ENCODE results near the gene HRH3.

Gene HRH3

DNA sequence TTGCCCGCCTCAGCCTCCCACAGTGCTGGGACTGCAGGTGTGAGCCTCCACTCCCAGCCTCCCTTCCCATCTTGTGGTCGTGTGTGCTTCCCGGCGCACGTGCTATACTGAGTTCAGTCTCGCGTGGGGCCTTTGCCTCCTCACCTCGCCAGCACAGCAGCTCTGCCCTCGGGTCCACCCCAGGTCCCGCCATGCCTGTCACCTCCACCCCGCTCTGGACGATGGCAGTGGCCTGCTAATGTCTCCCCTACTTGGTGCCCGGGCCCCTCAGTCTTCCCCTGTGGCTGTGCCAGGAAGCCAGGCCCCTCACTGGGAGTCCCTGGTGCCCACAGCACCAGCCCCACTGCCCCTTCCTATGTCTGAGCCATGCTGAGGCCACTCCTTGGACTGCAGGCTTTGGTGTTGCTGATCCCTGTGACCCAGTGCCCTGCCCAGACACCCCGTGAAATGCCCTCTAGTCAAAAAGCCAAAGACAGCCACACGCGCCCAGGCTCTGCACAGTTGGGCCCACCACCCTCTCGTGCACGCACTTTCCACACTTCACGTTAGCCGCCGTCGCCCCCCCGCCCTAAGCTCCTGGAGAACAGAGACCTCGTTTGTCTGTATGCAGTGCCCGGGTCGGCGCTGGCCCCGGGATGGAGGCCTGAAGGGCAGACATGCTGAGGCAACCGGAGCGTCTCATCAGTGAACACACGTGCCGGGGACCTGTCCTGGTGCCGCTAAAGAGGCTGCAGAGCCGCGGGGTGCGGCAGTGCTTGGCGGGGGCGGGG is 14.3 kb downstream of the HRH3 start:
- H3K4me2 ChIP-seq (ENCODE audit: low read length), result no peak overlapping the region
- TF ChIP-seq, protein P1, sequence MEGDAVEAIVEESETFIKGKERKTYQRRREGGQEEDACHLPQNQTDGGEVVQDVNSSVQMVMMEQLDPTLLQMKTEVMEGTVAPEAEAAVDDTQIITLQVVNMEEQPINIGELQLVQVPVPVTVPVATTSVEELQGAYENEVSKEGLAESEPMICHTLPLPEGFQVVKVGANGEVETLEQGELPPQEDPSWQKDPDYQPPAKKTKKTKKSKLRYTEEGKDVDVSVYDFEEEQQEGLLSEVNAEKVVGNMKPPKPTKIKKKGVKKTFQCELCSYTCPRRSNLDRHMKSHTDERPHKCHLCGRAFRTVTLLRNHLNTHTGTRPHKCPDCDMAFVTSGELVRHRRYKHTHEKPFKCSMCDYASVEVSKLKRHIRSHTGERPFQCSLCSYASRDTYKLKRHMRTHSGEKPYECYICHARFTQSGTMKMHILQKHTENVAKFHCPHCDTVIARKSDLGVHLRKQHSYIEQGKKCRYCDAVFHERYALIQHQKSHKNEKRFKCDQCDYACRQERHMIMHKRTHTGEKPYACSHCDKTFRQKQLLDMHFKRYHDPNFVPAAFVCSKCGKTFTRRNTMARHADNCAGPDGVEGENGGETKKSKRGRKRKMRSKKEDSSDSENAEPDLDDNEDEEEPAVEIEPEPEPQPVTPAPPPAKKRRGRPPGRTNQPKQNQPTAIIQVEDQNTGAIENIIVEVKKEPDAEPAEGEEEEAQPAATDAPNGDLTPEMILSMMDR (IDR thresholded peaks at IDR 0.05; ENCODE audit: low read length), result no peak
- TF ChIP-seq EZH2 (IDR thresholded peaks at IDR 0.05; ENCODE audit: borderline replicate concordance, low read length), result no peak

DNA sequence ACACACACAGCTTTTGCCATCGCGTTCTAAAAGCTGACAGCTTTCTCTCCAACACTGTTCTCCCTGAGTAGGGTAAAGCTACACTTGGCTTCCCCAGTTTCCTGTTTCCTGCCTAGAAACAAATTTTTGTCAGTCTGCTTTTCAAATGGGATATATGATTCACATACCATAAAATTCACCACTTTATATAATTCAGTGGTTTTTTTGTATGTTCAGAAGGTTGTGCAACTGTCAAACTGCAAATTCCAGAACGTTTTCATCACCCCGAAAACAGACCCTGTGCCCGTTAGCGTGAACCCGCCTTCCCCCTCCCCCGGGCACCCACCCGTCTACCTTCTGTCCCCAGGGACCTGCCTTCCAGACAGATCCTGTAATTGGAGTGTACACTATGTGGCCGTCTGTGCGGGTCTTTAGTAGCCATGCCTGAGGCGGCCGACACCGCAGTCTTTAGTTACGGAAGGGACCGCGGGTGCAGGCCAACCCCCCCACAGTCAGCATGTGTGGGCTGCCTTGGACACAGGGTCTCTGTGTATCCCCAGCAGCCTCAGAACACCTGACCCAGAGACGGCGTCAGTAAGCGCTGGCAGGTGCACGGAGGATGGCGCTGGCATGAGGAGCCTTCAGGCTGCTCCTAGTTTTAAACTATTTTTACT is 16.6 kb downstream of the HRH3 start:
- H2AFZ ChIP-seq (ENCODE audit: low read length), result no peak overlapping the region
- no peak for TF ChIP-seq EZH2 (IDR thresholded peaks at IDR 0.05; ENCODE audit: borderline replicate concordance, low read length)
- TF ChIP-seq, protein P1 (IDR thresholded peaks at IDR 0.05; ENCODE audit: low read length), result no peak
- H3K4me2 ChIP-seq (ENCODE audit: low read length), result no peak overlapping the region
- H3K9me2 ChIP-seq (ENCODE audit: low read depth, low read length), result no peaks in the 10 kb centered on the region
- H3K27me3 ChIP-seq (ENCODE audit: insufficient read depth, low read length), result no peaks in the 10 kb centered on the region
- H3F3A ChIP-seq (ENCODE audit: insufficient read depth, low read length), result no peaks in the 10 kb centered on the region
- no peak overlapping the region for H3K27ac ChIP-seq (ENCODE audit: low read depth, low read length, poor library complexity, severe bottlenecking)
- no peaks in the 10 kb centered on the region for H4K20me1 ChIP-seq (ENCODE audit: insufficient read depth, low read length)
- no peaks in the 10 kb centered on the region for H3K9me3 ChIP-seq (ENCODE audit: low read length)
- H3K4me1 ChIP-seq (ENCODE audit: insufficient read depth, low read length, severe bottlenecking), result peaks cover 17% of the 10 kb centered on the region
- H3K36me3 ChIP-seq (ENCODE audit: insufficient read depth, low read length), result peaks cover 31% of the 10 kb centered on the region
- no peak overlapping the region for H3K4me3 ChIP-seq (ENCODE audit: low read depth, low read length, poor library complexity, severe bottlenecking)
- H3K9ac ChIP-seq (ENCODE audit: low read length), result no peak overlapping the region
- no peaks in the 10 kb centered on the region for H3K79me2 ChIP-seq (ENCODE audit: insufficient read depth, low read length)

More for the DNA sequence above, 14.3 kb downstream of the HRH3 start:
- Histone ChIP-seq H4K20me1 (ENCODE audit: insufficient read depth, low read length) (no peaks in the 10 kb centered on the region), H3K27ac (ENCODE audit: low read depth, low read length, poor library complexity, severe bottlenecking) (no peak overlapping the region), H3K9me2 (ENCODE audit: low read depth, low read length) (no peaks in the 10 kb centered on the region), H3K9ac (ENCODE audit: low read length) (no peak overlapping the region), H3K27me3 (ENCODE audit: insufficient read depth, low read length) (no peaks in the 10 kb centered on the region), H3K36me3 (ENCODE audit: insufficient read depth, low read length) (peaks cover 12% of the 10 kb centered on the region), H3K9me3 (ENCODE audit: low read length) (no peaks in the 10 kb centered on the region), H3K4me3 (ENCODE audit: low read depth, low read length, poor library complexity, severe bottlenecking) (no peak overlapping the region), H3K4me1 (ENCODE audit: insufficient read depth, low read length, severe bottlenecking) (peaks cover 13% of the 10 kb centered on the region), H2AFZ (ENCODE audit: low read length) (no peak overlapping the region), H3F3A (ENCODE audit: insufficient read depth, low read length) (no peaks in the 10 kb centered on the region), H3K79me2 (ENCODE audit: insufficient read depth, low read length) (no peaks in the 10 kb centered on the region)

DNA sequence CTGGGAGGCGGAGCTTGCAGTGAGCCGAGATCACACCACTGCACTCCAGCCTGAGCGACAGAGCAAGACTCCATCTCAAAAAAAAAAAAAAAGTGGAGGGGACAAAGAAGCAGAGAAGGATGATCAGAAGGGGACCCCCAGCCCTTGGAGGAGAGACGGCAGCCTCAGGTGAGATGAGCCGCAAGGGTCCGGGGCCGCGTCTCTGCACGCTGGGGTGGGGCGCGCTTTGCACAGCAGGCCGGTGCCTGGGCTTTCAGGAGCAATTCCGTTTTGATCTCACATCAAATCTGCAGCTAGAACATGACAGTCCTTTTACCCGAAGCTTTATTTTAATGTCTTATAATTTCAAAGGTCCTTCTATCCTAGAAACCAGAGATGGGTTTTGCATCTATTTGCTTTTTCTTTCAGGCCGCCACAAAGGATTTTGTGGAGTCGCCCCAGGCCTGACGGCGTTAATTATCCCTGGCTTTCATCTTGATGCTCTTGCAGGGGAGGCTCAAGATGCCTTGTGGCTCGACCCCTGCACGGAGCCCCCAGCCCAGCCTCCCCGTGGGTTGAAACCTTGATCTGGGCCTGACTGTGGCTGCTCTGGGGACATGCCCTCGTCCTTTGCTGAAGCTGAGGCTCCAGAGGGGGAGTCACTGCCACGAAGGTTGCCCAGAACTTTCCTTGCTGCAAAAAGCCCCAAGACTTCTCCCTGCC is 17.3 kb downstream of the HRH3 start:
- Histone ChIP-seq H2AFZ (ENCODE audit: low read length) (no peak overlapping the region), H3K9me3 (ENCODE audit: low read length) (no peaks in the 10 kb centered on the region), H3K4me2 (ENCODE audit: low read length) (no peak overlapping the region), H4K20me1 (ENCODE audit: insufficient read depth, low read length) (no peaks in the 10 kb centered on the region), H3K27me3 (ENCODE audit: insufficient read depth, low read length) (no peaks in the 10 kb centered on the region), H3K79me2 (ENCODE audit: insufficient read depth, low read length) (no peaks in the 10 kb centered on the region), H3K4me1 (ENCODE audit: insufficient read depth, low read length, severe bottlenecking) (peaks cover 17% of the 10 kb centered on the region), H3K27ac (ENCODE audit: low read depth, low read length, poor library complexity, severe bottlenecking) (no peak overlapping the region), H3F3A (ENCODE audit: insufficient read depth, low read length) (no peaks in the 10 kb centered on the region), H3K36me3 (ENCODE audit: insufficient read depth, low read length) (peaks cover 37% of the 10 kb centered on the region), H3K9ac (ENCODE audit: low read length) (no peak overlapping the region), H3K4me3 (ENCODE audit: low read depth, low read length, poor library complexity, severe bottlenecking) (no peak overlapping the region), H3K9me2 (ENCODE audit: low read depth, low read length) (no peaks in the 10 kb centered on the region)
- no peak for TF ChIP-seq EZH2 (IDR thresholded peaks at IDR 0.05; ENCODE audit: borderline replicate concordance, low read length)
- TF ChIP-seq, protein P1 (IDR thresholded peaks at IDR 0.05; ENCODE audit: low read length), result no peak

Data from OCI-LY1 (cell line).